Activated CD4-positive, alpha-beta T cell treated with anti-CD3 and anti-CD28 coated beads, Interleukin-2, amount 10 ng/mL, durations not matched to agents 24 days and 14 days (primary cell): ENCODE results near the gene SH2B2. TPM values are rescaled to one million over a fixed set of nuclear protein-coding genes. Genes with fewer than 3 reads are reported as not detected.

Source experiments
- DNase-seq: peaks from one replicate; pipeline ENCODE4 v3.0.0; 2022
- H3K27ac Mint-ChIP-seq: one replicate; pipeline ENCODE4 v1.8.0; 2022; ENCODE audit warnings: mild to moderate bottlenecking, mixed read lengths
- H3K27me3 Mint-ChIP-seq: one replicate; pipeline ENCODE4 v1.8.0; 2022; ENCODE audit warnings: mixed read lengths
- H3K36me3 Mint-ChIP-seq: one replicate; pipeline ENCODE4 v1.8.0; 2022; ENCODE audit warnings: low read depth, mild to moderate bottlenecking, mixed read lengths
- H3K4me1 Mint-ChIP-seq: one replicate; pipeline ENCODE4 v1.8.0; 2021; ENCODE audit warnings: mixed read lengths
- H3K4me3 Mint-ChIP-seq: one replicate; pipeline ENCODE4 v1.8.0; 2022; ENCODE audit warnings: mild to moderate bottlenecking, moderate library complexity, mixed read lengths
- H3K9me3 Mint-ChIP-seq: one replicate; pipeline ENCODE4 v1.8.0; 2021; ENCODE audit warnings: mixed read lengths
- intact Hi-C: fragments of 100-400 bp; cut with micrococcal nuclease; formaldehyde crosslinking; loops from one replicate; pipeline ENCODE4 v1.15.1; 2023
- total RNA-seq: library from RNA; stranded (reverse); gene quantifications from 2 replicates; pipeline ENCODE4 v1.2.3, GENCODE V29; 2022

The SH2B2 gene
- total RNA-seq: 2.9 and 3.1 TPM in 2 replicates

GRCh38 chr7:102286237-102287110 is at the start of gene SH2B2:
SH2B2 (plus strand) TSS chr7:102286868; CDS start chr7:102300551, 13,683 bp downstream.
- peak; percentile 81 for DNase-seq
- no peak within 1 kb of the TSS for H3K27ac Mint-ChIP-seq
- H3K4me1 Mint-ChIP-seq: peaks cover 21% of the 10 kb centered on the region
- no peaks in the 10 kb centered on the region for H3K9me3 Mint-ChIP-seq
- no peaks in the 10 kb centered on the region for H3K36me3 Mint-ChIP-seq
- peak within 1 kb of the TSS; percentile 63 for H3K4me3 Mint-ChIP-seq
- peaks cover 21% of the 10 kb centered on the region for H3K27me3 Mint-ChIP-seq
- intact Hi-C loops: loop anchor here (10.0 kb wide), 2 partner anchors 178 to 472 kb away; partner anchors contain the start of genes ALKBH4, CUX1 and LRWD1

GRCh38 chr7:102239206-102239820 is 47.4 kb upstream of the SH2B2 start:
- H3K4me3 Mint-ChIP-seq: no peak overlapping the region
- H3K27ac Mint-ChIP-seq: no peak overlapping the region
- H3K9me3 Mint-ChIP-seq: no peaks in the 10 kb centered on the region

GRCh38 chr7:102241431-102241830 is 45.2 kb upstream of the SH2B2 start:
- no peaks in the 10 kb centered on the region for H3K9me3 Mint-ChIP-seq
- H3K4me1 Mint-ChIP-seq: no peaks in the 10 kb centered on the region
- no peaks in the 10 kb centered on the region for H3K36me3 Mint-ChIP-seq
- H3K27ac Mint-ChIP-seq: no peak overlapping the region
- H3K4me3 Mint-ChIP-seq: no peak overlapping the region
- no peak for DNase-seq
- H3K27me3 Mint-ChIP-seq: no peaks in the 10 kb centered on the region
- intact Hi-C loops: no loop called here

More at GRCh38 chr7:102239206-102239820, 47.4 kb upstream of the SH2B2 start:
- H3K27me3 Mint-ChIP-seq: no peaks in the 10 kb centered on the region
- DNase-seq: no peak
- no peaks in the 10 kb centered on the region for H3K4me1 Mint-ChIP-seq
- intact Hi-C loops: no loop called here
- H3K36me3 Mint-ChIP-seq: no peaks in the 10 kb centered on the region

- intact Hi-C loops: no loop called here
- Mint-ChIP-seq H3K9me3 (no peaks in the 10 kb centered on the region), H3K36me3 (no peaks in the 10 kb centered on the region), H3K27me3 (no peaks in the 10 kb centered on the region), H3K27ac (no peak overlapping the region), H3K4me3 (no peak overlapping the region), H3K4me1 (no peaks in the 10 kb centered on the region)
- DNase-seq: no peak
Measured at GRCh38 chr7:102244601-102245000, 42.1 kb upstream of the SH2B2 start.

- intact Hi-C loops: no loop called here
- Mint-ChIP-seq H3K27ac (no peak overlapping the region), H3K4me3 (no peak overlapping the region), H3K36me3 (no peaks in the 10 kb centered on the region), H3K4me1 (no peaks in the 10 kb centered on the region), H3K9me3 (no peaks in the 10 kb centered on the region), H3K27me3 (no peaks in the 10 kb centered on the region)
- no peak for DNase-seq
Measured at GRCh38 chr7:102248081-102248455, 38.6 kb upstream of the SH2B2 start.

GRCh38 chr7:102248456-102249395 is 37.9 kb upstream of the SH2B2 start:
- DNase-seq: no peak
- Mint-ChIP-seq H3K27me3 (no peaks in the 10 kb centered on the region), H3K27ac (no peak overlapping the region), H3K9me3 (no peaks in the 10 kb centered on the region), H3K4me3 (no peak overlapping the region), H3K4me1 (no peaks in the 10 kb centered on the region), H3K36me3 (no peaks in the 10 kb centered on the region)
- intact Hi-C loops: no loop called here

- Mint-ChIP-seq H3K4me3 (no peak overlapping the region), H3K36me3 (no peaks in the 10 kb centered on the region), H3K4me1 (no peaks in the 10 kb centered on the region), H3K27me3 (no peaks in the 10 kb centered on the region), H3K27ac (peak overlapping the region; percentile 3), H3K9me3 (no peaks in the 10 kb centered on the region)
- DNase-seq: no peak
- intact Hi-C loops: no loop called here
Measured at GRCh38 chr7:102251531-102252365, 34.9 kb upstream of the SH2B2 start.

GRCh38 chr7:102252366-102252982 is 34.2 kb upstream of the SH2B2 start:
- no peaks in the 10 kb centered on the region for H3K9me3 Mint-ChIP-seq
- no peaks in the 10 kb centered on the region for H3K36me3 Mint-ChIP-seq
- no peaks in the 10 kb centered on the region for H3K27me3 Mint-ChIP-seq
- H3K4me3 Mint-ChIP-seq: no peak overlapping the region
- no peaks in the 10 kb centered on the region for H3K4me1 Mint-ChIP-seq
- intact Hi-C loops: no loop called here
- DNase-seq: no peak
- peak overlapping the region; percentile 3 for H3K27ac Mint-ChIP-seq

GRCh38 chr7:102253066-102253972 is 33.3 kb upstream of the SH2B2 start:
- DNase-seq: no peak
- no peak overlapping the region for H3K27ac Mint-ChIP-seq
- H3K36me3 Mint-ChIP-seq: no peaks in the 10 kb centered on the region
- no peaks in the 10 kb centered on the region for H3K27me3 Mint-ChIP-seq
- intact Hi-C loops: no loop called here
- no peaks in the 10 kb centered on the region for H3K4me1 Mint-ChIP-seq
- H3K9me3 Mint-ChIP-seq: no peaks in the 10 kb centered on the region
- H3K4me3 Mint-ChIP-seq: no peak overlapping the region

GRCh38 chr7:102253973-102254370 is 32.7 kb upstream of the SH2B2 start:
- DNase-seq: no peak
- Mint-ChIP-seq H3K36me3 (no peaks in the 10 kb centered on the region), H3K9me3 (no peaks in the 10 kb centered on the region), H3K27ac (no peak overlapping the region), H3K27me3 (no peaks in the 10 kb centered on the region), H3K4me1 (no peaks in the 10 kb centered on the region), H3K4me3 (no peak overlapping the region)
- intact Hi-C loops: no loop called here

- Mint-ChIP-seq H3K4me1 (no peaks in the 10 kb centered on the region), H3K4me3 (no peak overlapping the region), H3K36me3 (no peaks in the 10 kb centered on the region), H3K27ac (no peak overlapping the region), H3K27me3 (no peaks in the 10 kb centered on the region), H3K9me3 (no peaks in the 10 kb centered on the region)
- intact Hi-C loops: no loop called here
- DNase-seq: no peak
Measured at GRCh38 chr7:102254521-102254920, 32.1 kb upstream of the SH2B2 start.

GRCh38 chr7:102255501-102255900 is 31.2 kb upstream of the SH2B2 start:
- Mint-ChIP-seq H3K9me3 (no peaks in the 10 kb centered on the region), H3K4me1 (no peaks in the 10 kb centered on the region), H3K27ac (no peak overlapping the region), H3K4me3 (no peak overlapping the region), H3K36me3 (no peaks in the 10 kb centered on the region), H3K27me3 (no peaks in the 10 kb centered on the region)
- intact Hi-C loops: no loop called here
- DNase-seq: no peak
